ENCODE measurements around the gene RAET1G.

RAET1G gene

GRCh38 chr6:149907317-149907716, 15.6 kb downstream of the RAET1G start:
- H3K79me2 ChIP-seq (ENCODE audit: low read length) = no peaks in the 10 kb centered on the region
- H3K4me2 ChIP-seq (ENCODE audit: low read length) = no peak overlapping the region
- H3K9me3 ChIP-seq (ENCODE audit: insufficient read depth, low read length) = no peaks in the 10 kb centered on the region
- H2AFZ ChIP-seq (ENCODE audit: low read depth, low read length) = no peak overlapping the region
- H3K36me3 ChIP-seq (replicated peaks; ENCODE audit: low read depth, low read length) = no peaks in the 10 kb centered on the region
- TF ChIP-seq, protein P1, sequence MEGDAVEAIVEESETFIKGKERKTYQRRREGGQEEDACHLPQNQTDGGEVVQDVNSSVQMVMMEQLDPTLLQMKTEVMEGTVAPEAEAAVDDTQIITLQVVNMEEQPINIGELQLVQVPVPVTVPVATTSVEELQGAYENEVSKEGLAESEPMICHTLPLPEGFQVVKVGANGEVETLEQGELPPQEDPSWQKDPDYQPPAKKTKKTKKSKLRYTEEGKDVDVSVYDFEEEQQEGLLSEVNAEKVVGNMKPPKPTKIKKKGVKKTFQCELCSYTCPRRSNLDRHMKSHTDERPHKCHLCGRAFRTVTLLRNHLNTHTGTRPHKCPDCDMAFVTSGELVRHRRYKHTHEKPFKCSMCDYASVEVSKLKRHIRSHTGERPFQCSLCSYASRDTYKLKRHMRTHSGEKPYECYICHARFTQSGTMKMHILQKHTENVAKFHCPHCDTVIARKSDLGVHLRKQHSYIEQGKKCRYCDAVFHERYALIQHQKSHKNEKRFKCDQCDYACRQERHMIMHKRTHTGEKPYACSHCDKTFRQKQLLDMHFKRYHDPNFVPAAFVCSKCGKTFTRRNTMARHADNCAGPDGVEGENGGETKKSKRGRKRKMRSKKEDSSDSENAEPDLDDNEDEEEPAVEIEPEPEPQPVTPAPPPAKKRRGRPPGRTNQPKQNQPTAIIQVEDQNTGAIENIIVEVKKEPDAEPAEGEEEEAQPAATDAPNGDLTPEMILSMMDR (IDR thresholded peaks at IDR 0.05; ENCODE audit: low read depth, low read length) = no peak
- TF ChIP-seq EZH2phosphoT487 (IDR thresholded peaks at IDR 0.05; ENCODE audit: low read depth) = no peak
- H3K4me1 ChIP-seq (ENCODE audit: low read length) = no peaks in the 10 kb centered on the region
- no peak overlapping the region for H3K4me3 ChIP-seq (ENCODE audit: low read length)
- no peaks in the 10 kb centered on the region for H4K20me1 ChIP-seq (ENCODE audit: insufficient read depth, low read length)
- no peak overlapping the region for H3K9ac ChIP-seq (ENCODE audit: low read length)
- H3K27ac ChIP-seq (ENCODE audit: low read length) = no peak overlapping the region
- H3K27me3 ChIP-seq (ENCODE audit: low read depth, low read length) = no peaks in the 10 kb centered on the region

- no peak overlapping the region for H3K27ac ChIP-seq (ENCODE audit: low read length)
- H3K36me3 ChIP-seq (replicated peaks; ENCODE audit: low read depth, low read length) = no peaks in the 10 kb centered on the region
- H3K27me3 ChIP-seq (ENCODE audit: low read depth, low read length) = no peaks in the 10 kb centered on the region
Measured at GRCh38 chr6:149906405-149906804, 16.5 kb downstream of the RAET1G start.

GRCh38 chr6:149905911-149906371, 17.0 kb downstream of the RAET1G start:
- H3K9ac ChIP-seq (ENCODE audit: low read length) = no peak overlapping the region
- no peak overlapping the region for H3K4me2 ChIP-seq (ENCODE audit: low read length)
- no peaks in the 10 kb centered on the region for H4K20me1 ChIP-seq (ENCODE audit: insufficient read depth, low read length)
- no peaks in the 10 kb centered on the region for H3K4me1 ChIP-seq (ENCODE audit: low read length)
- H3K9me3 ChIP-seq (ENCODE audit: insufficient read depth, low read length) = no peaks in the 10 kb centered on the region
- H2AFZ ChIP-seq (ENCODE audit: low read depth, low read length) = no peak overlapping the region
- TF ChIP-seq, protein P1 (IDR thresholded peaks at IDR 0.05; ENCODE audit: low read depth, low read length) = no peak
- no peak for TF ChIP-seq EZH2phosphoT487 (IDR thresholded peaks at IDR 0.05; ENCODE audit: low read depth)
- no peaks in the 10 kb centered on the region for H3K27me3 ChIP-seq (ENCODE audit: low read depth, low read length)
- H3K27ac ChIP-seq (ENCODE audit: low read length) = no peak overlapping the region
- no peaks in the 10 kb centered on the region for H3K79me2 ChIP-seq (ENCODE audit: low read length)
- H3K36me3 ChIP-seq (replicated peaks; ENCODE audit: low read depth, low read length) = no peaks in the 10 kb centered on the region
- no peak overlapping the region for H3K4me3 ChIP-seq (ENCODE audit: low read length)

More at GRCh38 chr6:149906405-149906804, 16.5 kb downstream of the RAET1G start:
- H2AFZ ChIP-seq (ENCODE audit: low read depth, low read length) = no peak overlapping the region
- no peak overlapping the region for H3K9ac ChIP-seq (ENCODE audit: low read length)
- H4K20me1 ChIP-seq (ENCODE audit: insufficient read depth, low read length) = no peaks in the 10 kb centered on the region
- TF ChIP-seq EZH2phosphoT487 (IDR thresholded peaks at IDR 0.05; ENCODE audit: low read depth) = no peak
- TF ChIP-seq, protein P1 (IDR thresholded peaks at IDR 0.05; ENCODE audit: low read depth, low read length) = no peak
- H3K4me2 ChIP-seq (ENCODE audit: low read length) = no peak overlapping the region
- H3K4me1 ChIP-seq (ENCODE audit: low read length) = no peaks in the 10 kb centered on the region
- H3K9me3 ChIP-seq (ENCODE audit: insufficient read depth, low read length) = no peaks in the 10 kb centered on the region
- no peaks in the 10 kb centered on the region for H3K79me2 ChIP-seq (ENCODE audit: low read length)
- no peak overlapping the region for H3K4me3 ChIP-seq (ENCODE audit: low read length)

DNA sequence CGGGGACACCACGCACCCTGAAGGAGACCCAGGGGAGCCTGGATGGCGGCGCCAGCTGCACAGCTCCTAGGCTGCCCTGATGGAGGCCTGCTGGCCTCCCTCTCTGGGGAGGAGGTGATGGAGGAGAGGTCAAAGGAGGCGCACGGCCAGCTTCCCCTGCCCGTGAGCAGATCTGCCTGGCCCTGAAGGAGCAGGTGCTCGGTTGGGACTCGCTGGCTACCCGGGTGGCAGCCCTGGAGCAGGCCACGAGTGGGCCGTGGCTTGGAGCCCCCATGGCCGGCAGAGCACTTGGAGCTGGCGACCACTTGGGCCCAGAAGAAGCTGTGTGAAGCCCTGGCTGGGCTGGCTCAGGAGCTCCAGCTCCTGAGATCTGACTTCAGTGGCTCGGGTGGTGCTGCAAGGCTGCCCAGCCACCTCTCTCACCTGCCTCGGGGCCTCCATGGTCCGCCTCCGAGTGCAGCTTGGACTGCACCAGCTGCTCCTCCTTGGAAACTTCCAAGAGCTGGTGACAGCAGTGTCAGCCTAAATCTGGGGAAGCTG, 17.5 kb downstream of the RAET1G start:
- Histone ChIP-seq H3K27ac (ENCODE audit: low read length) (no peak overlapping the region), H4K20me1 (ENCODE audit: insufficient read depth, low read length) (no peaks in the 10 kb centered on the region)
- no peak for TF ChIP-seq EZH2phosphoT487 (IDR thresholded peaks at IDR 0.05; ENCODE audit: low read depth)
- TF ChIP-seq, protein P1 (IDR thresholded peaks at IDR 0.05; ENCODE audit: low read depth, low read length) = no peak

More for the DNA sequence above, 17.5 kb downstream of the RAET1G start:
- Histone ChIP-seq H3K4me1 (ENCODE audit: low read length) (no peaks in the 10 kb centered on the region), H3K27me3 (ENCODE audit: low read depth, low read length) (no peaks in the 10 kb centered on the region), H3K79me2 (ENCODE audit: low read length) (no peaks in the 10 kb centered on the region), H3K9ac (ENCODE audit: low read length) (no peak overlapping the region), H3K4me2 (ENCODE audit: low read length) (no peak overlapping the region), H3K9me3 (ENCODE audit: insufficient read depth, low read length) (no peaks in the 10 kb centered on the region), H2AFZ (ENCODE audit: low read depth, low read length) (no peak overlapping the region), H3K4me3 (ENCODE audit: low read length) (no peak overlapping the region), H3K36me3 (replicated peaks; ENCODE audit: low read depth, low read length) (no peaks in the 10 kb centered on the region)

Measured in OCI-LY3 (cell line).